WTC11 (cell line): ENCODE measurements around the gene CXCR5. TPM values are rescaled to one million over a fixed set of nuclear protein-coding genes. Genes with fewer than 3 reads are reported as not detected.

ENCODE experiments used
- ATAC-seq: fragments of 200-7000 bp; cut with Tn5 transposase; 2 replicates; pipeline ENCODE4 v1.10.0; 2021; ENCODE audit warnings: mild to moderate bottlenecking, moderate library complexity
- CTCF ChIA-PET: fragments of 300-600 bp; sonication (Branson Sonifier 250); formaldehyde crosslinking; loops from one replicate; lab custom pipeline; 2021; ENCODE audit warnings: antibody characterized with exemption; lab: Charles Lee
- POLR2A ChIA-PET: fragments of 350-600 bp; sonication (Branson Sonifier 250); formaldehyde crosslinking; loops from one replicate; lab custom pipeline; 2021; ENCODE audit warnings: antibody characterized with exemption; lab: Charles Lee
- DNase-seq: peaks from one replicate; pipeline ENCODE4 v3.0.0; 2021; ENCODE audit warnings: low spot score
- H3K27ac Mint-ChIP-seq: 2 replicates; pipeline ENCODE4 v1.8.0; 2021; ENCODE audit warnings: mixed read lengths
- H3K27me3 Mint-ChIP-seq: 2 replicates; pipeline ENCODE4 v1.8.0; 2021; ENCODE audit warnings: low read depth, mild to moderate bottlenecking, moderate library complexity, mixed read lengths
- H3K36me3 Mint-ChIP-seq: 2 replicates; pipeline ENCODE4 v1.8.0; 2021; ENCODE audit warnings: mixed read lengths
- H3K4me1 Mint-ChIP-seq: 2 replicates; pipeline ENCODE4 v1.8.0; 2022; ENCODE audit warnings: mixed read lengths
- H3K4me3 Mint-ChIP-seq: 2 replicates; pipeline ENCODE4 v1.8.0; 2021; ENCODE audit warnings: mild to moderate bottlenecking, moderate library complexity, mixed read lengths
- H3K9me3 Mint-ChIP-seq: 2 replicates; pipeline ENCODE4 v1.8.0; 2021; ENCODE audit warnings: mixed read lengths
- ARID4B ChIP-seq: sonication (generic); formaldehyde crosslinking; IDR thresholded peaks from 2 replicates; pipeline ENCODE4 v1.8.0; 2023; ENCODE audit warnings: missing genetic modification reagents, mild to moderate bottlenecking, borderline replicate concordance
- ATF1 ChIP-seq: sonication (generic); formaldehyde crosslinking; IDR thresholded peaks from 2 replicates; pipeline ENCODE4 v1.8.1; 2023; ENCODE audit warnings: mild to moderate bottlenecking, moderate library complexity, missing genetic modification reagents
- CBFB ChIP-seq: sonication (generic); formaldehyde crosslinking; IDR thresholded peaks from 2 replicates; pipeline ENCODE4 v1.8.1; 2022; ENCODE audit warnings: mild to moderate bottlenecking, low read depth, missing genetic modification reagents
- ERG ChIP-seq: fragments of 250-450 bp; sonication (Bioruptor Pico); IDR thresholded peaks from 2 replicates; pipeline ENCODE4 v1.8.0; 2021; ENCODE audit warnings: mild to moderate bottlenecking
- FOXP1 ChIP-seq: sonication (generic); formaldehyde crosslinking; IDR thresholded peaks from 2 replicates; pipeline ENCODE4 v1.8.0; 2022; ENCODE audit warnings: missing genetic modification reagents, mild to moderate bottlenecking, moderate library complexity, borderline replicate concordance
- IRF1 ChIP-seq: sonication (generic); formaldehyde crosslinking; IDR thresholded peaks from 2 replicates; pipeline ENCODE4 v1.8.0; 2023; ENCODE audit warnings: missing genetic modification reagents
- IRF2 ChIP-seq: sonication (generic); formaldehyde crosslinking; IDR thresholded peaks from 2 replicates; pipeline ENCODE4 v1.8.0; 2022; ENCODE audit warnings: low read depth, missing genetic modification reagents, borderline replicate concordance
- JAZF1 ChIP-seq: fragments of 250-450 bp; sonication (Bioruptor Pico); IDR thresholded peaks from 2 replicates; pipeline ENCODE4 v1.9.0; 2021; ENCODE audit warnings: moderate library complexity, mild to moderate bottlenecking, inconsistent platforms
- NFATC4 ChIP-seq: fragments of 250-450 bp; sonication (Bioruptor Pico); IDR thresholded peaks from 2 replicates; pipeline ENCODE4 v1.9.0; 2021; ENCODE audit warnings: mild to moderate bottlenecking
- NFYB ChIP-seq: sonication (generic); formaldehyde crosslinking; conservative IDR thresholded peaks from 2 replicates; pipeline ENCODE4 v1.8.0; 2022; ENCODE audit warnings: low read depth, missing genetic modification reagents
- PRRX2 ChIP-seq: fragments of 250-450 bp; sonication (Bioruptor Pico); IDR thresholded peaks from 2 replicates; pipeline ENCODE4 v1.8.0; 2021; ENCODE audit warnings: mild to moderate bottlenecking
- RORB ChIP-seq: fragments of 250-450 bp; sonication (Bioruptor Pico); IDR thresholded peaks from 2 replicates; pipeline ENCODE4 v1.9.0; 2021; ENCODE audit warnings: mild to moderate bottlenecking
- SOX15 ChIP-seq: fragments of 250-450 bp; sonication (Bioruptor Pico); IDR thresholded peaks from 2 replicates; pipeline ENCODE4 v1.9.0; 2021; ENCODE audit warnings: mild to moderate bottlenecking
- TP53 ChIP-seq: sonication (generic); formaldehyde crosslinking; IDR thresholded peaks from 2 replicates; pipeline ENCODE4 v1.8.1; 2023; ENCODE audit warnings: mild to moderate bottlenecking, missing genetic modification reagents
- ZNF121 ChIP-seq: sonication (generic); formaldehyde crosslinking; IDR thresholded peaks from 2 replicates; pipeline ENCODE4 v1.8.0; 2023; ENCODE audit warnings: missing genetic modification reagents
- ZNF263 ChIP-seq: sonication (generic); formaldehyde crosslinking; IDR thresholded peaks from 2 replicates; pipeline ENCODE4 v1.8.1; 2022; ENCODE audit warnings: low read depth, mild to moderate bottlenecking, moderate library complexity, missing genetic modification reagents
- ZNF396 ChIP-seq: fragments of 250-450 bp; sonication (Bioruptor Pico); IDR thresholded peaks from 2 replicates; pipeline ENCODE4 v1.8.0; 2021; ENCODE audit warnings: mild to moderate bottlenecking, moderate library complexity, borderline replicate concordance
- ZNF532 ChIP-seq: fragments of 250-450 bp; sonication (Bioruptor Pico); IDR thresholded peaks from 2 replicates; pipeline ENCODE4 v1.9.0; 2021; ENCODE audit warnings: mild to moderate bottlenecking, borderline replicate concordance
- total RNA-seq: library from RNA; stranded (reverse); gene quantifications from 3 replicates; pipeline ENCODE4 v1.2.3, GENCODE V29; 2021
- TF ChIP-seq, protein P1 (sequence below): sonication (generic); formaldehyde crosslinking; IDR thresholded peaks from 2 replicates; pipeline ENCODE4 v1.8.1; 2023; ENCODE audit warnings: mild to moderate bottlenecking, missing genetic modification reagents
- TF ChIP-seq, protein P2 (sequence below): fragments of 250-450 bp; sonication (Bioruptor Pico); IDR thresholded peaks from 2 replicates; pipeline ENCODE4 v2.1.2; 2022; ENCODE audit warnings: mild to moderate bottlenecking, moderate library complexity

Gene CXCR5
- total RNA-seq, 1 experiment from 2014 or later, result 0.07 TPM

DNA sequence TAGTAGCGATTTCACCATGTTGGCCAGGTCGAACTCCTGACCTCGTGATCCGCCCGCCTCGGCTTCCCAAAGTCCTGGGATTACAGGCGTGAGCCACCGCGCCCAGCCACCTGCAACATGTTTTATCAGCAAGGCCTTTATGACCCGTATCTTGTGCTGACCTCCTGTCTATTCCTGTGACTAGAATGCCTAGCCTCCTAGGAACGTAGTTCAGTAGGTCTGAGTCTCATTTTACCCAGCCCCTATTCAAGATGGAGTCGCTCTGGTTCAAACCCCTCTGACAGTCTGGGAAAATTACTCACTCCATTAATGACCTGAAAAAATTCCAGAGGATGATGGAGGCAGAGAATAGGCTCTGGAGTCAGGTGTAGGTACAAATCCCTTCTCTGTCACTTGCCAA, 30.0 kb upstream of the CXCR5 start:
- Mint-ChIP-seq H3K36me3 (no peaks in the 10 kb centered on the region), H3K4me1 (no peaks in the 10 kb centered on the region)
- CTCF ChIA-PET, result no interaction called here

GRCh38 chr11:118856314-118856713, 27.4 kb upstream of the CXCR5 start:
- CTCF ChIA-PET, result interaction anchor here (1.3 kb wide), 1 partner anchor 167 kb away, joined by 5 read pairs; no protein-coding TSS in a partner anchor
- ATAC-seq, result no peak
- no peak for DNase-seq
- Mint-ChIP-seq H3K36me3 (no peaks in the 10 kb centered on the region), H3K27me3 (no peaks in the 10 kb centered on the region), H3K4me1 (no peaks in the 10 kb centered on the region), H3K9me3 (peaks cover 2% of the 10 kb centered on the region; the same call in 1 of the 2 replicates), H3K4me3 (no peak overlapping the region), H3K27ac (no peak overlapping the region)
- POLR2A ChIA-PET, result no interaction called here
- TF ChIP-seq IRF1 (CRISPR knock-in tag), result no peak

More for the DNA sequence above, 30.0 kb upstream of the CXCR5 start:
- Mint-ChIP-seq H3K27ac (no peak overlapping the region), H3K27me3 (no peaks in the 10 kb centered on the region), H3K9me3 (no peaks in the 10 kb centered on the region), H3K4me3 (no peak overlapping the region)
- TF ChIP-seq, protein P1, sequence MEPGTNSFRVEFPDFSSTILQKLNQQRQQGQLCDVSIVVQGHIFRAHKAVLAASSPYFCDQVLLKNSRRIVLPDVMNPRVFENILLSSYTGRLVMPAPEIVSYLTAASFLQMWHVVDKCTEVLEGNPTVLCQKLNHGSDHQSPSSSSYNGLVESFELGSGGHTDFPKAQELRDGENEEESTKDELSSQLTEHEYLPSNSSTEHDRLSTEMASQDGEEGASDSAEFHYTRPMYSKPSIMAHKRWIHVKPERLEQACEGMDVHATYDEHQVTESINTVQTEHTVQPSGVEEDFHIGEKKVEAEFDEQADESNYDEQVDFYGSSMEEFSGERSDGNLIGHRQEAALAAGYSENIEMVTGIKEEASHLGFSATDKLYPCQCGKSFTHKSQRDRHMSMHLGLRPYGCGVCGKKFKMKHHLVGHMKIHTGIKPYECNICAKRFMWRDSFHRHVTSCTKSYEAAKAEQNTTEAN (CRISPR knock-in tag), result no peak
- no peak for DNase-seq
- POLR2A ChIA-PET, result no interaction called here
- no peak for ATAC-seq

GRCh38 chr11:118857385-118857784, 26.3 kb upstream of the CXCR5 start:
- POLR2A ChIA-PET, result interaction anchor here (0.6 kb wide), 1 partner anchor 254 kb away, joined by 3 read pairs; no protein-coding TSS in a partner anchor
- no peaks in the 10 kb centered on the region for H3K4me1 Mint-ChIP-seq
- ATAC-seq, result no peak
- H3K27me3 Mint-ChIP-seq, result no peaks in the 10 kb centered on the region
- peaks cover 3% of the 10 kb centered on the region; the same call in 1 of the 2 replicates for H3K9me3 Mint-ChIP-seq
- CTCF ChIA-PET, result no interaction called here
- no peaks in the 10 kb centered on the region for H3K36me3 Mint-ChIP-seq
- no peak for DNase-seq
- H3K4me3 Mint-ChIP-seq, result no peak overlapping the region
- H3K27ac Mint-ChIP-seq, result no peak overlapping the region
- TF ChIP-seq ARID4B (CRISPR knock-in tag), result no peak
- TF ChIP-seq PRRX2 (CRISPR knock-in tag), result no peak
- no peak for TF ChIP-seq IRF2 (CRISPR knock-in tag)
- TF ChIP-seq ZNF532 (CRISPR knock-in tag), result no peak
- TF ChIP-seq NFYB (CRISPR knock-in tag), result no peak
- TF ChIP-seq TP53 (CRISPR knock-in tag), result no peak
- TF ChIP-seq FOXP1, result no peak
- no peak for TF ChIP-seq JAZF1
- no peak for TF ChIP-seq ERG (CRISPR knock-in tag)
- TF ChIP-seq SOX15 (CRISPR knock-in tag), result no peak
- no peak for TF ChIP-seq ATF1 (CRISPR knock-in tag)
- TF ChIP-seq CBFB (CRISPR knock-in tag), result no peak
- TF ChIP-seq ZNF263, result no peak
- TF ChIP-seq, protein P2, sequence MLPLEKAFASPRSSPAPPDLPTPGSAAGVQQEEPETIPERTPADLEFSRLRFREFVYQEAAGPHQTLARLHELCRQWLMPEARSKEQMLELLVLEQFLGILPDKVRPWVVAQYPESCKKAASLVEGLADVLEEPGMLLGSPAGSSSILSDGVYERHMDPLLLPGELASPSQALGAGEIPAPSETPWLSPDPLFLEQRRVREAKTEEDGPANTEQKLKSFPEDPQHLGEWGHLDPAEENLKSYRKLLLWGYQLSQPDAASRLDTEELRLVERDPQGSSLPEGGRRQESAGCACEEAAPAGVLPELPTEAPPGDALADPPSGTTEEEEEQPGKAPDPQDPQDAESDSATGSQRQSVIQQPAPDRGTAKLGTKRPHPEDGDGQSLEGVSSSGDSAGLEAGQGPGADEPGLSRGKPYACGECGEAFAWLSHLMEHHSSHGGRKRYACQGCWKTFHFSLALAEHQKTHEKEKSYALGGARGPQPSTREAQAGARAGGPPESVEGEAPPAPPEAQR (CRISPR knock-in tag), result no peak
- TF ChIP-seq RORB (CRISPR knock-in tag), result no peak
- no peak for TF ChIP-seq ZNF396
- TF ChIP-seq ZNF121 (CRISPR knock-in tag), result no peak
- TF ChIP-seq NFATC4, result no peak
